ENCODE data around the gene C11orf54.
"Not testable (repeated sequence)": the region's sequence is repeated elsewhere in the genome, so short reads cannot be mapped to it uniquely, and the experiment has no call there.

The C11orf54 gene

DNA sequence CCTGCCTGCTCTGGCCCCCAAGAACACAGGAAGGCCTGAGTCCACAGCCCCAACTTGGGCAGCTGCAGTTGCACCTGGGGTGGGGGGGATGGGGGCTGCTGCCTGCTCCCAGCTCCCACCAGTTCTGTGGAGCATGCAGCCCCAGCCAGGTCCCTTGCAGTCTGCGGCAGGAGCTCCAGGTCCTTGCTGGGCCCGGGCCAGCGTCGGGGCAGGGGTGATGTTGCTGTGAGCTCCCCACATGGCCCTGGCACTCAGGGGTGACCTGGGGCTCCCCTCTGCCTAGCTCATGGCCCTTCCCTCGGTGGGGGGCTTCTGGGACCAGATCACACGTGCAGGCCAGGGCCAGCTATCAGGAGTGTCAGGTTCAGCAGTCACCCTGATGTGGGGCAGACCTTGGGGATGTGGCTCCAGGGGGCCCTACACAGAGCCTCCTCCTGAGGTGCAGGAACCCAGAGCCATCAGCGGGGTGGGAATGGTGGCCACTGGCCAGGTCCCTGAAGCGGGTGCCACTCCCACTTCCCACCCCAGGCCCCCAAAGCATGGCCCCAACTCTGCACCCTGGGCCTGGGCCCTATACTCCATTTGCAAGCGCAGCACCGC, 32.2 kb downstream of the C11orf54 start:
- TF ChIP-seq, protein P1, sequence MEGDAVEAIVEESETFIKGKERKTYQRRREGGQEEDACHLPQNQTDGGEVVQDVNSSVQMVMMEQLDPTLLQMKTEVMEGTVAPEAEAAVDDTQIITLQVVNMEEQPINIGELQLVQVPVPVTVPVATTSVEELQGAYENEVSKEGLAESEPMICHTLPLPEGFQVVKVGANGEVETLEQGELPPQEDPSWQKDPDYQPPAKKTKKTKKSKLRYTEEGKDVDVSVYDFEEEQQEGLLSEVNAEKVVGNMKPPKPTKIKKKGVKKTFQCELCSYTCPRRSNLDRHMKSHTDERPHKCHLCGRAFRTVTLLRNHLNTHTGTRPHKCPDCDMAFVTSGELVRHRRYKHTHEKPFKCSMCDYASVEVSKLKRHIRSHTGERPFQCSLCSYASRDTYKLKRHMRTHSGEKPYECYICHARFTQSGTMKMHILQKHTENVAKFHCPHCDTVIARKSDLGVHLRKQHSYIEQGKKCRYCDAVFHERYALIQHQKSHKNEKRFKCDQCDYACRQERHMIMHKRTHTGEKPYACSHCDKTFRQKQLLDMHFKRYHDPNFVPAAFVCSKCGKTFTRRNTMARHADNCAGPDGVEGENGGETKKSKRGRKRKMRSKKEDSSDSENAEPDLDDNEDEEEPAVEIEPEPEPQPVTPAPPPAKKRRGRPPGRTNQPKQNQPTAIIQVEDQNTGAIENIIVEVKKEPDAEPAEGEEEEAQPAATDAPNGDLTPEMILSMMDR (IDR thresholded peaks at IDR 0.05; ENCODE audit: control insufficient read depth, extremely low read depth, insufficient read depth): no peak
- no peak overlapping the region for H3K4me3 ChIP-seq (ENCODE audit: low read depth, low read length)
- DNase-seq (ENCODE audit: low read depth): no peak

DNA sequence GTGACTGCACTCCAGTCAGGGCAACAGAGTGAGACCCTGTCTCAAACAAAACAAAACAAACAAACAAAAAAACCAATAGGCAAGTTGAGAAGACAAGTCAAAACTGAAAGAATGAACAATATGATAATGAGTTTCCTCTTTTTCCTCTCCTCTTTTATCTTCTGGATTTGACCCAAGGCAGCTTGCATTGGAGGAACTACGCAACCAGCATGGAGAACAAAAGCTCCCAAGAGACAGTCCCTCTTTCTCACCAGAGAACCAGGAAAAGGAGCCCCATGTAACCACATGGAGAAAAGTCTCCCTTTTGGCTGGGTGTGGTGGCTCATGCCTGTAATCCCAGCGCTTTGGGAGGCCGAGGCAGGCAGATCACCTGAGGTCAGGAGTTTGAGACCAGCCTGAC, 33.1 kb downstream of the C11orf54 start:
- H3K4me3 ChIP-seq (ENCODE audit: low read depth, low read length); DNase-seq (ENCODE audit: low read depth): not testable (repeated sequence)

DNA sequence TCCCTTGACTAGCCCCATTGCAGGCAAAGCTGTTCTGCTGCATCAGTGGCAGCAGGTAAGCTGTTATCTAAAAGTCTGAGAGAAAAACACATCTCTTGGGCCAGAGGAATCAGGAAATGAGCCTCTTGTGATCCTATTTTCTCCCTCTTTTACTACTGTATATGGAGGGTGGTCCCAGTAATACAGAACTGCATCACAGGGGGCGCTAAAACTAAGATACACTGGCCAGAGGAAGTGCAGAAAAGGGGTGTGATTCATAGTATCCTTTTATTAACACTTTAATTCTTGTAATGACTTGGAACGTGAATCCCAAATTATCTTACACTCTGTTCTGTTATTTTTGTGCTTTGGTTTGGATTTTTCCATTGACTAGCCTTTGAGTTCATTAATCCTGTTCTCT, 33.8 kb downstream of the C11orf54 start:
- TF ChIP-seq, protein P1 (IDR thresholded peaks at IDR 0.05; ENCODE audit: control insufficient read depth, extremely low read depth, insufficient read depth): no peak
- no peak overlapping the region for H3K4me3 ChIP-seq (ENCODE audit: low read depth, low read length)
- DNase-seq (ENCODE audit: low read depth): no peak

DNA sequence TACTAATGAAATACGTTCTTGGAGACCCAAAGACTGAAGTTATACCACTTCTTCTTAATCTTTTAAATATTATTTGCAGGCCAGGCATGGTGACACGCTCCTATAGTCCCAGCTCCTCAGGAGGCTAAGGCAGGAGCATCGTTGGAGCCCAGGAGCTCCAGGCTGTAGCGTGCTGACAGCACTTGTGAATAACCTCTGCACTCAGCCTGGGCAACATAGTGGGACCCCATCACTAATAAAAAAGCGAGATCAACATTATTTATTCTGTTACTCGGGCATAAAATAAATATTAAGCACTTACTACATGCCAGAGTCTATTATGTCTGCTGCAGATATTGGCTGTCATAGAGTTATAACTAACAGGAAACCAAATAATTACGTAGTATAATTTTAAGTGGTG, 41.9 kb downstream of the C11orf54 start:
- TF ChIP-seq, protein P1 (IDR thresholded peaks at IDR 0.05; ENCODE audit: control insufficient read depth, extremely low read depth, insufficient read depth): no peak
- peak overlapping the region; percentile 96 for H3K4me3 ChIP-seq (ENCODE audit: low read depth, low read length)
- no peak for DNase-seq (ENCODE audit: low read depth)

DNA sequence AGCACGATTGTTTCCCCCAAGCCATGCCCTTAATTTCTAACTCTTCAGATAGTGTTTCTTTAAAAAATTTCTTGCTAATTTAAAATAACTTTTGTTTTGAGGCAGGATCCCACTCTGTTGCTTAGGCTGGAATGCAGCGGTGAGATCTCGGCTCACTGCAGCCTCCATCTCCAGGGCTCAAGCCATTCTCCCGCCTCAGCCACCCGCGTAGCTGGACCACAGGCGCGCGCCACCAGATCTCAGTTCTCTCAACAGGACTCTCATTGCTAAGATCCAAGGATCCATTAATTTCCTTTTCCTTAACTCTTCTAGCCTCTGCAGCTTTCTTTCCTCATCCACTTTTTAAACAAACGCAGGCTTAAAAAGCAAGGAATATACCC, 42.3 kb downstream of the C11orf54 start:
- no peak for DNase-seq (ENCODE audit: low read depth)
- peak overlapping the region; percentile 96 for H3K4me3 ChIP-seq (ENCODE audit: low read depth, low read length)
- TF ChIP-seq, protein P1 (IDR thresholded peaks at IDR 0.05; ENCODE audit: control insufficient read depth, extremely low read depth, insufficient read depth): no peak

DNA sequence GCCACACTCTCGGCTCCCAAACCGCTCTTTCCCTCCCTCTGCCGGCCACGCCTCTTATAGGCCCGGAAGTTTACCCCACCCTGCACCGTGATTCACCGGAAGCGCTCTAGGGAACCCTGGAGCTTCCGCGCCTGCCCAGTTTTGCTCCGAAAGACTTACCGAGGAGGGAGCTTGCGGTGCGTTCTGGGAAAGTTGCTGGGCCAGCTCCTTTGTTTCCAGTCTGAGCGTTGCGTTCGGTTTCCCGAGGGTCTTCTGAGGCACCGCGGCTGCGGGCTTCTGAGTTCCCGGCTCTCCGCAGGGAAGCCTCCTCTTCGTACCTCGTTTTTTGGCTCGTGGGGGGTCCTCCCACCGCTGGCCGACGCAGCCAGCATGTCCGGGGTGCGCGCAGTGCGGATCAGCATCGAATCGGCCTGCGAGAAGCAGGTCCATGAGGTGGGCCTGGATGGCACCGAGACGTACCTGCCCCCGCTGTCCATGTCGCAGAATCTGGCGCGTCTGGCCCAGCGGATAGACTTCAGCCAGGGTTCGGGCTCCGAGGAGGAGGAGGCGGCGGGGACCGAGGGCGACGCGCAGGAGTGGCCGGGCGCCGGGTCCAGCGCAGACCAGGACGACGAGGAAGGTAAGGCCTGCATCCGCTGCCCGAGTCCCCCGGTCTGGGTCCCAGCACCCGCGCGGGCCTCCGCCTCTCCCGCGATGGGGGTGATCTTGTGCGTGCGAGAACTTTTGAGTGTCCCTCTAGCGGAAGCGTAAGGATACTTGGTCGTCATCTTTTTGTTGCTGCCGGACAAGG, 42.9 kb downstream of the C11orf54 start, which contains the start of gene MED17:
TSS of gene MED17 (plus strand) at position 138 of the 790 bp plus-strand sequence. CDS start at position 370, 232 bp downstream.
- TF ChIP-seq, protein P1 (IDR thresholded peaks at IDR 0.05; ENCODE audit: control insufficient read depth, extremely low read depth, insufficient read depth): peak; percentile 33
- DNase-seq (ENCODE audit: low read depth): peak; percentile 82
- peak within 1 kb of the TSS; percentile 96 for H3K4me3 ChIP-seq (ENCODE audit: low read depth, low read length)

DNA sequence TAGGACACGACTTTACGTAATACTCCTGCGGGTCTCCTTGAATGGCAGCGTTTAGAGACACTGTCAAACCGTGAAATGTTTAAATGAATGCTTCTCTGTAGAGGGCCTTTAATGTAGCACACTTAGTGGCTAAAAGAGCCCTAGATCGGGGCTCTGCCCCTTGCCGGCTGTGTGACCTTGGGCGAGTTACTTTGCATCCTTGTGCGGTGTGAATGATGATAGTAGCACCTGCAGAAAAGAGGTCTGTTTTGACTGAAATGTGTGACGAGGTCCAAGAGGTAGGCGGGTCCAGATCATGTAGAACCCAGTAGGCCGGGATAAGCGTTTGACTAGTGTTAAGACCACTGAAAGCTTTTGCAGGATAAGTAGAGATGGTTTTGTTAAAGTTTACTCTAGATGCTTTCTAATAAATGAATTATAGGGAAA, 43.5 kb downstream of the C11orf54 start:
- DNase-seq (ENCODE audit: low read depth): no peak
- H3K4me3 ChIP-seq (ENCODE audit: low read depth, low read length): peak overlapping the region; percentile 96
- TF ChIP-seq, protein P1 (IDR thresholded peaks at IDR 0.05; ENCODE audit: control insufficient read depth, extremely low read depth, insufficient read depth): no peak

All from LNCaP clone FGC (cell line).